Activated naive CD4-positive, alpha-beta T cell treated with anti-CD3 and anti-CD28 coated beads, Interleukin-2, amount 50 U/mL, for 16 hours (primary cell): ENCODE results near the gene REEP1.
"Not testable (repeated sequence)": the region's sequence is repeated elsewhere in the genome, so short reads cannot be mapped to it uniquely, and the experiment has no call there.

Source experiments
- DNase-seq: peaks from one replicate; pipeline ENCODE4 v3.0.0-alpha.2; 2020

The REEP1 gene

GRCh38 chr2:86337244-86337835 is at the start of gene REEP1:
Gene REEP1 (minus strand): TSS chr2:86337626. CDS start chr2:86337510, 116 bp downstream.
- peak; percentile 29 for DNase-seq

- DNase-seq = no peak
These were observed 46.4 kb upstream of the REEP1 start for GRCh38 chr2:86383844-86384243.

GRCh38 chr2:86382698-86383097 is 45.3 kb upstream of the REEP1 start:
- DNase-seq = no peak

- no peak for DNase-seq
These were observed 44.7 kb upstream of the REEP1 start for GRCh38 chr2:86382108-86382507.

- DNase-seq = no peak
These were observed 41.0 kb upstream of the REEP1 start for GRCh38 chr2:86378469-86378868.

- DNase-seq = no peak
These were observed 38.2 kb upstream of the REEP1 start for GRCh38 chr2:86375623-86376022.

GRCh38 chr2:86372641-86373502 is 35.4 kb upstream of the REEP1 start:
- no peak for DNase-seq

GRCh38 chr2:86372133-86372532 is 34.7 kb upstream of the REEP1 start:
- DNase-seq = no peak

GRCh38 chr2:86371527-86371926 is 34.1 kb upstream of the REEP1 start:
- no peak for DNase-seq

- DNase-seq = no peak
These were observed 33.2 kb upstream of the REEP1 start for GRCh38 chr2:86370579-86370978.

- peak; percentile 38 for DNase-seq
These were observed 30.9 kb upstream of the REEP1 start for GRCh38 chr2:86368161-86368824.

- DNase-seq = no peak
These were observed 30.0 kb upstream of the REEP1 start for GRCh38 chr2:86367499-86367777.

- no peak for DNase-seq
These were observed 29.4 kb upstream of the REEP1 start for GRCh38 chr2:86366651-86367498.

GRCh38 chr2:86364894-86365293 is 27.5 kb upstream of the REEP1 start:
- DNase-seq = no peak

- DNase-seq = no peak
These were observed 23.4 kb upstream of the REEP1 start for GRCh38 chr2:86360776-86361175.

- DNase-seq = no peak
These were observed 21.5 kb upstream of the REEP1 start for GRCh38 chr2:86358957-86359356.

- DNase-seq = no peak
These were observed 20.1 kb upstream of the REEP1 start for GRCh38 chr2:86357392-86357963.

- DNase-seq = no peak
These were observed 15.3 kb upstream of the REEP1 start for GRCh38 chr2:86352727-86353221.

GRCh38 chr2:86352137-86352726 is 14.8 kb upstream of the REEP1 start:
- DNase-seq = no peak

- no peak for DNase-seq
These were observed 13.3 kb upstream of the REEP1 start for GRCh38 chr2:86350751-86351150.

GRCh38 chr2:86347401-86347800 is 10.0 kb upstream of the REEP1 start:
- DNase-seq = no peak

- DNase-seq = not testable (repeated sequence)
These were observed 8.5 kb upstream of the REEP1 start for GRCh38 chr2:86345783-86346370.
